ENCODE results near the gene UTF1.

The UTF1 gene

DNA sequence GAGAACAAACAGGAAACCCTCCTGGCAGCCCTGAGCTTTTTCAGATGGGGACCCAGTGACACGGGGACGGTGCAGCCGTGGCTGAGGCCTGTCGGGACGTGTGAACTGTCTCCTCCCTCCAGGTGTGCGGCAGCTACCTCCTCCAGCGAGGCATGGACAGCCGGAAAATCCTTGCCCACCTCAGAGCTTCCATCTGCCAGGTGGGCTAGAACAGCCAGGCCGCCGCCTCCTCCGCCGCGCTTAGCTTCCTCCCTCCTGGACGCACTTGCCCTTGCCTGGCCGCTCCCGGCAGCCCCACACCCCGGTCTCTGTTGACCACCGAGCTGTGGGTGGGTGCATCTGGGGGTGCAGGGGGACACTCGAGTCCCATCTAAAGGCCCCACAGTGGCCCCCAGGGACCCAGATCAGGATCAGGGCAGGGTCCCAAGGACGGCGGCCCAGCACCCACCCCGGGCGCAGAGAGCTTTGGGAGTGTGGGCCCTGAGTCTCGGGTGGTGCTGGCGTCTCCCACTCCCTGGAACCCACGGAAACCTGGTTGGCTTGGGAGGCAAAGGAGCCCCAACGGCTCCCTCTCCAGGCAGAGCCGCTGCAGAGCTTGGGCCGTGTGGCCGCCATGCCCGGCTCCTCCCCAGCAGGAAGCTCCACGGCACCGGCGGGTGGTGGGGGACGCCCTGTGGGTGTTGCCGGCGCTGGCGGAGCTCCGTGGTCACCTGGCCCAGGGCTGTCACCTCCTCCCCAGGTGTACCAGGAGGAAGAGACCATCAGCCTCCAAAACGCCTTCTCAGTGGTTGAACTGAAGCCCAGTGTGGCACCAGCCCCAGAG is 32.9 kb upstream of the UTF1 start:
- no peak for DNase-seq (ENCODE audit: low read depth)

GRCh38 chr10:133197786-133198185 is 32.2 kb upstream of the UTF1 start:
- DNase-seq (ENCODE audit: low read depth) = no peak

DNA sequence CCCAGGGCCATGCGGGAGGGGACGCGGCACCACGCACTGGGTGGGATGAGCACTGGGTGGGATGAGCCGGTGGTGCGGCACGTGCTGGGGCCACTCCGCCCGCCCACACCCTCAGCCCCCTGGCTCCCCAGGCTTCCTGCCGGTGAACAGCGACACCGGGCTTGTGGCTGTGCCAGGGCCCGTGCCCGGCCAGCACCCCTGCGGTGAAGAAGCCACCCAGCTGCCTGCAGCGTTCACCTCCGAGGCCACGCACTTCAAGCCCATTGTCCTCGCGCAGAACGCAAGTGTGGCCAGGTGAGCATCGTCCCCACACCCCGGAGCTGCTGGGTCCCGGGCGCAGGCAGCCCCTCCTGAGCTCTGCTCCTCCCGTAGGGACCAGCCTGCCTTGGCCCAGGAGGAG is 31.8 kb upstream of the UTF1 start:
- DNase-seq (ENCODE audit: low read depth) = no peak

DNA sequence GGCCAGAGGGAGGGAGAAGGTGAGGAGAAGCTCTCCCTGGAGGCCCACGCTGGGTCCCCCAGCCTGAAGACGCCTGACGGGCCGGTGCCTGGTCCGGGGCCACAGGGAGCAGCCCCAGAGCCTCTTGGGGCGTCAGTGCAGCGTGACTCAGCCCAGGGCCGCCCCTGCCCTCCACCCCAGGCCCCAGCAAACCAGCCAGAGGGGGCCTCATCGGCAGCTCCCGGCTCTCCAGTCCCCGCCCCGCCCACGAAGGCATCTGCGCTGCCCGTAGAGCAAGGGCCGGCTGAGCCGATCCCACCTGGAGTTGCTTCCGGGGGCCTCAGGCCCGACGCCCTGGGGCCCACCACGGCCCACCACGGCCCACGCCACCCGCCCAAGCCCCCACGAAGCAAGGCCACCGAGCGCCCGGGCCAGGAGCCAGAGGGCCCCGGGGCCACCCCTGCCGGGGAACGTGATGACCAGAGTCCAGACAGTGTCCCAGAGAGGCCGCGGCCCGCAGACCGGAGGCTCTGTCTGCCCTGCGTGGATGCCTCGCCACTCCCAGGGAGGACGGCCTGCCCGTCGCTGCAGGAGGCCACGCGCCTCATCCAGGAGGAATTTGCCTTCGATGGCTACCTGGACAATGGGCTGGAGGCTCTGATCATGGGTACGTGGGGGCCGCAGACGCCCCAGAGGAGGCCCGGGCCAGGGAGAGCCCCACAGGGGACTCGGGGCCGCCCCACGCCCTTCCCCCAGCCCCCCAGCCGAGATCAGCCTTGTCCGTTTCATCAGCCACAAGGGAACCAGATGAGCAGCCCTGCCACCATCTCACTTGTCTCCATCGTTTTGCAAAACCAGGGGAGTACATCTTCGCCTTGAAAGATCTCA is 31.2 kb upstream of the UTF1 start:
- no peak for DNase-seq (ENCODE audit: low read depth)

DNA sequence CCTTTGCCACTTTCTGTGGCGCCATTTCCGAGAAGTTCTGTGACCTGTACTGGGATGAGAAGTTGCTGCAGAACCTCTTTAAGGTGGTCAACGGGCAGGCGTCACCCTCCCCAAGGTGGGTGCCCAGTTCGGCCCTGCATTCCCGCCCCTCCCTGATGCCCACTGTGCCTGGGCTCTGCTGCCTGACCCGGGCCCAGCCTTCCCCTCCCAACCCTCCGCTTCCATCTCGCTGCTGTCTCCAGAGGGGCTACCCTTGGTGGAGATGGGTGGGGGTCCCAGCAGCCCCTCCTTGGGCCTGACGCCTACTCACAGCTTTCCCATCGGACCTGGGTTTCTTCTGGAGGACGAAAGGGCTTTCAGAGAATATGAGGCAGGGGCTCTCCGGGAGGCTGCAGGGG is 30.5 kb upstream of the UTF1 start:
- DNase-seq (ENCODE audit: low read depth) = no peak

GRCh38 chr10:133199992-133200611 is 29.9 kb upstream of the UTF1 start:
- no peak for DNase-seq (ENCODE audit: low read depth)

DNA sequence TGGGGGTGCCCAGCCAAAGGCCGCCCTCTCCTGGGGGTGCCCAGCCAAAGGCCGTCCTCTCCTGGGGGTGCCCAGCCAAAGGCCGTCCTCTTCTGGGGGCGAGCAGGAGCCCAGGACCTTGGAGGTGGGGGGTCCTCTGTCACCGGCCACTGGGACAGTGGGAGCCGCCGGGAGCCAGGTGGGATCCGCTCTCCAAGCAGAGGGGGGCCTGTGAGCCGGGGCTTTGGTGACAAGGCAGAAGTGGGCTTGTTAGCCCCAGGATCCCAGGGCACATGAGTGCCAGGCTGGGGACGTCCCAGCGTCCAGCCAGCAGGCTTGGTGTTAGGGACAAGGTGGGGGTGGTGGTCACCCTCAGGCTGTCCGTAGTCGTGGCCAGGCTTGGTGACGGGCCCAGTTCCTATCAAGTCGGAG is 29.4 kb upstream of the UTF1 start:
- no peak for DNase-seq (ENCODE audit: low read depth)

- no peak for DNase-seq (ENCODE audit: low read depth)
Observed at GRCh38 chr10:133201151-133201947, 28.7 kb upstream of the UTF1 start.

- DNase-seq (ENCODE audit: low read depth) = no peak
Observed at GRCh38 chr10:133201948-133202725, 27.9 kb upstream of the UTF1 start.

GRCh38 chr10:133202778-133203651 is 27.0 kb upstream of the UTF1 start:
- no peak for DNase-seq (ENCODE audit: low read depth)

- DNase-seq (ENCODE audit: low read depth) = no peak
Observed at GRCh38 chr10:133203652-133204195, 26.3 kb upstream of the UTF1 start.

DNA sequence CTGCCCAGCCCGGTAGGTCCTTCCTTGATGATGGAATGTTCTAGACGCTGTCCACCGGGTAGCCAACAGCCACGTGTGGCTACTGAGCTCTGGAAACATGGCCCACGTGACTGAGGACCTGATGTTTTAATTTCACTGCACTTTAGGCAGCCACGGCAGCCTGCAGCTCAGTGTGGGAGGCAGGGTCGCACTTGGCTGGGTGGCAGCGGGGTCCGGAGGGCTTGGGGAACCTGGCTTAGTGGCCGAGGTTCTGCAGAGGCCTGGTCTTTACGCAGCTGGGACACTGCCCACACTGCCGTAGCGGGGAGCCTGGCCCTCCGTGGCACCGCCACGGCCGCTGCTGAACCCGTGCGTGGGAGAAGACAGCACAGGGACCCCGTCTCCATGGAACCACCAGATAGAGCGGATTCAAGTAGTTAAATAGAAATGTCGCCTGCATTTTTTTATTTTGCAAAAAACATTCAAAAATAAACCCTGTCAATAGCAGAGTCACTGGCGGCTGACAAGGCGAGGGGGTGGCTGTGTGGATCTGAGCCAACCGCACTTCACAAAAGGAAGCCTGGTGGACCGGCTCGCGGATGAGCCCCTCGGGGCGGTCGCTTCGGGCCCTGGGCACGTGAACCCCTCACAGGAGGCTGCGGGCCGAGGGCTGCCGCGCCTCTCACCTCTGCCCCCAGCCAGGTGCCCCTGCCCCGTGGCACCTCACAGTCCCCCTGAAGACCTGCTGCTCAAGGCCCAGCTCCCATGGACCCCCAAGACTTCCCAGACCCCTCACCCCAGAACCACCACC is 25.6 kb upstream of the UTF1 start:
- DNase-seq (ENCODE audit: low read depth) = no peak

DNA sequence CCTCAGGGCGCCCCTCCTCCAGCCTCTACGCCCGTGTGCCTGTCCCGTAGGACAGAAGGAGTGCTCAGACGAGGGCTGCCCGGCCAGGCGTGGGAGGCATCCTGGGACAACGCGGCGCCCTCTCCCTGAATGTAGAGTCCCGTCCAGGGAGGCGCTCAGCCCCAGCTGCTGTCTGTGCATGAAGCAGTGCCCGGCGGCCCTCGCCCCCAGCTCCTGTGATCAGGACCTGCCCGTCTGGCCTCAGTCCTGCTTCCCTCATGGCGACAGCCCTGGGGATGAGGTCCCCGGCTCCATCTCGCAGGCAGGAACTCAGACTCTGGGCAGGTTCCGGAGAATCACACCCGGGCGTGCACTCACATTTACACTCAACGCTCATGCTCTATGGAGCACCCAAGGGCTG is 24.9 kb upstream of the UTF1 start:
- DNase-seq (ENCODE audit: low read depth) = no peak

GRCh38 chr10:133206356-133207040 is 23.5 kb upstream of the UTF1 start:
- DNase-seq (ENCODE audit: low read depth) = no peak

DNA sequence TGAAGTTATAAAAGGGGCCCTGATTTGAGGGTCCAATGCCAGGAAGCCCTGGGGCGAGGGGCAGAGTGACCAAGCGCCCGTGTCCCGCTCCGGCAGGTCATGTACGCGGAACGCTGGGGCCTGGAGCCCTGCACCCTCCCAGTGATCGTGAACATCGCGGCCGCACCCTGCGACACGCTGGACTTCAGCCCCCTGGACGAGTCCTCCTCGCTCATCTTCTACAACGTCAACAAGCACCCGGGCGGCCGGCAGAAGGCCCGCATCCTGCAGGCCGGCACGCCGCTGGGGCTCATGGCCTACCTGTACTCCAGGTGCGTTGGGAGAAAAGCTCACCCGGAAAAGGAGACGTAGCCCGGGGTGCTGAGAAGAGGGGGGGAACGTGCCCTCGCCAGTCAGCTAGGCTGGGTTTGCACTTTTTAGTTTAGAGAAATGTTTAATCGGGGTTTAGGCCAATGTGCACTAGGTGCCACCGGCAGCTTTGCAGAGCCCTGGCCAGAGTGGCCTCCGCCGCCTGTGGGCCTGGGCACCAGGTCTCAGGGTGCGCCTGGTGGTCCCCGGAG is 22.9 kb upstream of the UTF1 start:
- DNase-seq (ENCODE audit: low read depth) = no peak

DNA sequence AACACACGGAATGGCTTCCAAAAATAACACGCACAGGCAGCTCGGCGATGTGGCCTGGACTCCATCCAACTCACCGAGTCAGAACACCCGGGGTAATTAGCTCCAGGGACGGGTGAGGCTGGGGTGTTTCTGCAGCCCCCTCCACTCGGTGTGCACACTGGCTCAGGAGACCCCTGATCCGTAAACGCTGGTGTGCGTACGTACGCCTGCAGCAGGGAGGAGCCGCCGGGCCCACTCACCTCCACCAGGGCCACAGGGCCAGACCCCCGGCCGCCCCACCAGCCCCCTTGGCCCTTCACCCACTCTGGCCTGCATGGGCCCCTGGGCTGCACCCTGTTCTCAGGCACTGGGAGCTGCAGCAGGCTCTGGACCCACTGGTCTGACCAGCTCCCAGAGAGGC is 22.4 kb upstream of the UTF1 start:
- DNase-seq (ENCODE audit: low read depth) = no peak

GRCh38 chr10:133208466-133208865 is 21.6 kb upstream of the UTF1 start:
- no peak for DNase-seq (ENCODE audit: low read depth)

- DNase-seq (ENCODE audit: low read depth) = no peak
Observed at GRCh38 chr10:133209117-133209516, 20.9 kb upstream of the UTF1 start.

Measured in stimulated activated CD8-positive, alpha-beta memory T cell treated with anti-CD3 and anti-CD28 coated beads, Interleukin-15, amount 100 ng/mL, for 24 hours (primary cell).